GM12873 (cell line): ENCODE data around the gene TSPAN1.

Source experiments
- CTCF ChIP-seq: IDR thresholded peaks from 2 replicates; pipeline ENCODE4 v1.5.1; 2012; ENCODE audit warnings: low read depth, mild to moderate bottlenecking, moderate library complexity, low read length, control low read depth; ENCODE audit not compliant: insufficient read depth; ENCODE audit errors: missing control alignments

Gene TSPAN1

GRCh38 chr1:46223472-46223943 is 48.6 kb downstream of the TSPAN1 start:
- TF ChIP-seq CTCF, result peak; percentile 94

DNA sequence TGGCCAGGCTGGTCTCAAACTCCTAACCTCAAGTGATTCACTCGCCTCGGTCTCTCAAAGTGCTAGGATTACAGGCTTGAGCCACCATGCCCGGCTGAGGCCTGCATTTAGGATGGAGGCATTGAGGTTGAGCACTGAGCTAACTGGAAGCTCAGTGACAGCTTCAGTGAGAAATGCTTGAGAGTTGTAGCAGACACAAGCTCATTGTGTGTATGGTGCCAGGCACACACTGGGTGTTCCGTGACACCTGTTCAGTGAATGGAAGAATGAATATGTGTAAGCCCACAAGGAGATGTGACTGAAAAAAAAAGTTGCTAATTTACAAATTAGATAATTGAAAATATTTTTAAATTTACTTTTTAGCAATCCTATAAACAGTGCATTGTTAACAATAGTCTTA is 50.1 kb downstream of the TSPAN1 start:
- no peak for TF ChIP-seq CTCF
